Ovary (tissue), 9 donors: Measurements from ENCODE around the gene SEMA4C. TPM values are rescaled to one million over a fixed set of nuclear protein-coding genes. Genes with fewer than 3 reads are reported as not detected.

Experiments
- DNase-seq, 5 donors: peaks; one replicate each; pipeline ENCODE4 v3.0.0-alpha.2; 2019 to 2020
- H3K27ac ChIP-seq, 2 donors: fragments of 200-600 bp; one replicate each; pipeline versions ENCODE4 v1.5.1 to v1.8.0; 2019 to 2022
- H3K27me3 ChIP-seq: fragments of 200-600 bp; one replicate; pipeline ENCODE4 v1.8.0; 2022
- H3K36me3 ChIP-seq: fragments of 200-600 bp; sonication (generic); one replicate; pipeline ENCODE4 v1.5.1; 2019
- H3K4me1 ChIP-seq: one replicate; pipeline ENCODE4 v1.8.1; 2013; ENCODE audit warnings: mild to moderate bottlenecking, moderate library complexity; ENCODE audit not compliant: insufficient read depth
- H3K4me3 ChIP-seq: fragments of 200-600 bp; sonication (generic); one replicate; pipeline ENCODE4 v1.5.1; 2017
- H3K9me3 ChIP-seq, 2 donors: fragments of 200-600 bp in 1 of 2; sonication (generic) in 1 of 2; one replicate each; pipeline versions ENCODE4 v1.5.1 to v1.8.1; 2013 to 2019; ENCODE audit warnings: mild to moderate bottlenecking in 1 of 2, moderate library complexity in 1 of 2
- EP300 ChIP-seq: sonication (generic); formaldehyde crosslinking; IDR thresholded peaks from one replicate; pipeline ENCODE4 v1.6.1; 2017; ENCODE audit warnings: antibody characterized with exemption
- POLR2A ChIP-seq: fragments of 450-650 bp; IDR thresholded peaks from one replicate; pipeline ENCODE4 v1.6.1; 2017; ENCODE audit warnings: antibody characterized with exemption, mild to moderate bottlenecking, moderate library complexity
- WGBS, 3 donors: extraction: QIAGEN DNeasy Blood & Tissue Kit in 1 of 3; methylation state at CpG; one replicate each; pipeline versions ENCODE4 v1.1.5 to v1.1.7; 2013 to 2017; 5-methylcytosine and 5-hydroxymethylcytosine counted together
- intact Hi-C, 4 donors: fragments of 100-400 bp; cut with DNase I; formaldehyde crosslinking; loops; one replicate each; pipeline versions ENCODE4 v1.11.0 to v1.15.1; 2022 to 2023
- polyA plus RNA-seq, 2 donors: library from polyadenylated mRNA; stranded (reverse); fragments of 200-250 nt in 1 of 2; fragments of 350-450 nt in 1 of 2; fragmentation: Illumina TruSeq in 1 of 2; extraction: RNeasy Lipid Tissue Mini Kit (QIAGEN cat#74804) in 1 of 2; gene quantifications; one replicate each; pipeline ENCODE4 v1.2.3, GENCODE V29; 2013 to 2014
- total RNA-seq, 7 donors: library from RNA; depleted of rRNA in 2 of 7; stranded (reverse); fragments of >200 nt in 2 of 7; fragmentation: NEBNext Ultra II Directional in 3 of 7; extraction: Animal tissue kit (Norgen Biotek cat#: 25700) in 3 of 7; gene quantifications; one replicate each; pipeline versions ENCODE4 v1.1.0 to v1.2.4, GENCODE V29; 2016 to 2023
- TF ChIP-seq, protein P1 (sequence below), 3 donors: fragments of 450-650 bp in 2 of 3; fragments of 200-600 bp in 1 of 3; IDR thresholded peaks; one replicate each; pipeline versions ENCODE4 v1.5.1 to v1.8.0; 2016 to 2022; ENCODE audit warnings: antibody characterized with exemption in 3 of 3, mild to moderate bottlenecking in 1 of 3
- donor health status: DM: no; HTN: no; CAD: no; lungs with moderate emphysema.
- donor health status: DM: no; HTN: no; CAD: no.
- donor health status: Bipolar disorder and iron deficiency.
- donor health status: DM: yes; HTN: yes; CAD: no.
- donor health status: DM: no; HTN: no; CAD: no.
- donor health status: DM: yes; HTN: yes; CAD: no.

SEMA4C gene
- total and polyA plus RNA-seq, 9 donors = 17.3 to 59.2 (median 46.9) TPM

GRCh38 chr2:96828436-96828835 is 41.4 kb downstream of the SEMA4C start:
- Histone ChIP-seq H3K36me3 (no peaks in the 10 kb centered on the region), H3K27me3 (no peaks in the 10 kb centered on the region), H3K4me1 (peaks cover 11% of the 10 kb centered on the region), H3K9me3 (no peaks in the 10 kb centered on the region), H3K4me3 (no peak overlapping the region), H3K27ac (no peak overlapping the region)
- no peak for TF ChIP-seq EP300
- intact Hi-C loops = no loop called here
- 94 to 96% (median 95%) methylated on average over 14 of the region's 14 CpGs for WGBS, 3 donors
- no peak for DNase-seq

DNA sequence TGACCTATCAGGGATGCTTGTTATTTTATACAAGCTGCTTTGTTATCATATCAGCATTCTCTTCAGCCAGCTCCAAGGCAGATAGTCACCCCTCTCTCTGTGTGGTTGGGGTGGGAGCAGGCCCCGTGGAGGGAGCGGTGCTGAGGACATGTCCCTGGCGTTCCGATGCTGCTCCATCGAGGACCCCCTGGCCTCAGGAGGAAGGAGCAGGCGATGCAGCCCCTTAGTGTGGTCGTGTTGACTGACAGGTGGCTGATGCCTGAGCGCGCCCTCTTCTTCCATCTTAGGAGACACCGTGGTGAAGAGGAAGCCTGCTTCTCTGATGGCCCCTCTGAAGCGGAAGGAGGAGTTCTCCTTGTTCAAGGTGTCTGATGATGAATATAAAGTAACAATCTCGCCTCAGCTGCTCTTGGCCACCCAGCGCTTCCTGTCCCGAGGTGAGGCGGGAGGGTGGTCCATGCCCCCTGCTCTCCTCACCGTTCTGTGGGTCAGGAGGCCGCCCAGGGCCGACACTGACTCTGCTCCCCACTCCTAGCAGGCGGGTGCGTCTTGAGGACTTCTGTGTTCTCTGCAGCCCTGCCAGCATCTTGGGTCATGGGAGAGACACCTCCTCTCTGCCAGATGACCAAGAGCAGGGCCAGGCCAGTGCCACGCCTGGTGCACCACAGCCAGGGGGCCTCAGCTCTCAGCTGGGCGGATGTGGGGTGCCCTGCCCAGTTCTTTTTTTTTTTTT is 43.2 kb downstream of the SEMA4C start:
- intact Hi-C loops = no loop called here
- WGBS, 3 donors = 88 to 90% (median 90%) methylated on average over 22 of the region's 22 CpGs
- no peaks in the 10 kb centered on the region for H3K36me3 ChIP-seq
- H3K9me3 ChIP-seq = no peaks in the 10 kb centered on the region
- DNase-seq = no peak
- no peak overlapping the region for H3K4me3 ChIP-seq
- H3K27ac ChIP-seq = no peak overlapping the region
- H3K27me3 ChIP-seq = no peaks in the 10 kb centered on the region
- TF ChIP-seq POLR2A = no peak
- TF ChIP-seq, protein P1, sequence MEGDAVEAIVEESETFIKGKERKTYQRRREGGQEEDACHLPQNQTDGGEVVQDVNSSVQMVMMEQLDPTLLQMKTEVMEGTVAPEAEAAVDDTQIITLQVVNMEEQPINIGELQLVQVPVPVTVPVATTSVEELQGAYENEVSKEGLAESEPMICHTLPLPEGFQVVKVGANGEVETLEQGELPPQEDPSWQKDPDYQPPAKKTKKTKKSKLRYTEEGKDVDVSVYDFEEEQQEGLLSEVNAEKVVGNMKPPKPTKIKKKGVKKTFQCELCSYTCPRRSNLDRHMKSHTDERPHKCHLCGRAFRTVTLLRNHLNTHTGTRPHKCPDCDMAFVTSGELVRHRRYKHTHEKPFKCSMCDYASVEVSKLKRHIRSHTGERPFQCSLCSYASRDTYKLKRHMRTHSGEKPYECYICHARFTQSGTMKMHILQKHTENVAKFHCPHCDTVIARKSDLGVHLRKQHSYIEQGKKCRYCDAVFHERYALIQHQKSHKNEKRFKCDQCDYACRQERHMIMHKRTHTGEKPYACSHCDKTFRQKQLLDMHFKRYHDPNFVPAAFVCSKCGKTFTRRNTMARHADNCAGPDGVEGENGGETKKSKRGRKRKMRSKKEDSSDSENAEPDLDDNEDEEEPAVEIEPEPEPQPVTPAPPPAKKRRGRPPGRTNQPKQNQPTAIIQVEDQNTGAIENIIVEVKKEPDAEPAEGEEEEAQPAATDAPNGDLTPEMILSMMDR (IDR thresholded peaks at IDR 0.05) = no peak
- TF ChIP-seq EP300 = no peak
- peaks cover 3% of the 10 kb centered on the region for H3K4me1 ChIP-seq

DNA sequence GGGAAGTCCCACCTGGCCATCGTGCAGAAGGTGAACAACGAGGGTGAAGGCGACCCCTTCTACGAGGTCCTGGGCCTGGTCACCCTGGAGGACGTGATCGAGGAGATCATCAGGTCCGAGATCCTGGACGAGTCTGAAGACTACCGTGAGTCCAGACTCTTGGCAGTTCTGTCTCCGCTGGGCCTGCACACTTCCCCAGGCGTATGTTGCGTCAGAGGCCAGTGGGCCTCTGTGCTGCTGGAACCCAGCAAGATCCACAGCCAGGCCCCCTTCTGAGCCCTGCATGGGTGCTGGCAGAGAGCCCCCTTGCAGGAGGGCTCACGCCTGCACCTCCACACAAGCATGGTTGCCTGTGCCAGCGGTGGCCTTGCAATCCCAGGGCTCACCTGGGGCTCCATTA is 44.8 kb downstream of the SEMA4C start:
- no peaks in the 10 kb centered on the region for H3K27me3 ChIP-seq
- H3K27ac ChIP-seq = no peak overlapping the region
- no peak for DNase-seq
- TF ChIP-seq, protein P1 (IDR thresholded peaks at IDR 0.05) = no peak
- TF ChIP-seq EP300 (no peak), POLR2A (no peak)
- intact Hi-C loops = loop anchor here in 1 of 4 donors (2.0 kb wide), 1 partner anchor 64 kb away; the partner anchor contains the start of gene CNNM4
- 90 to 95% (median 94%) methylated on average over 14 of the region's 14 CpGs for WGBS, 3 donors
- H3K4me1 ChIP-seq = peaks cover 3% of the 10 kb centered on the region
- no peak overlapping the region for H3K4me3 ChIP-seq
- H3K36me3 ChIP-seq = no peaks in the 10 kb centered on the region
- no peaks in the 10 kb centered on the region for H3K9me3 ChIP-seq

DNA sequence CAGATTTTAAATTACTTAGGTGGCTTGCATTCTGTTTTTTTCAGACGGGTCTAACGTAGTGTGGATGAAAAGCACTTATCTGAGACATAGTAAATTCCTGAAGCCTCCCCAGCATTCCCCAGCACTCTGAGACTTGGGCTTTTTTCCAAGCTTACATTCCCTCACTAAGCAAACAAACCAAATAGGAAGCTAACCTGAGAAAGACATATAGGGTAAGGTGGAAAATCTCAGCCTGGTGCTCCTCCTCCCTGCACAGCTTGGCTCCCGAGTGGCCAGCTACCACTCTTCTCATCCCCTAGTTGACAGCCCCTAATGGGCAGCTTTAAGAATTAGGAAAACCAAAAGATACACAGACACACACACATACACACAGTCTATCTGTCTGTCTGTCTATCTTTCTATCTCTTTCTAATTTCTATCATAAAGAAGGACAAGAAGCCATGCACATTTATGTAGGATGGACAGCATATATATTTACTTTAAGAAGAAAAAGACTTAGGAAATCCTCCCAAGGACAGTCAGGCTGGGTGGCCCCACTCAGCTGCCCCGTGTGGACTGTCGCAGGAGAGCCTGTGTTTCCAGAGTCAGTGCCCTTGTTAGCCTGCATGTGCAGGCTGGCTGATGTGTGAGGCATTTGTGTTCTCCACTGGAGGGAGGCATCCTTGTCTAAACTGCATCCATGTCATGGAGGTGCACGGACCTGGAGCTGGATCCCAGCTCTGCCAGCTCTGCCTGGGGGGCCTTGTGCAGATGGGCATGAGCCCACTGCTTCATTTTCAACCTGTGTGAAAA is 45.6 kb downstream of the SEMA4C start:
- intact Hi-C loops = loop anchor here in 1 of 4 donors (2.0 kb wide), 1 partner anchor 63 kb away; the partner anchor contains the start of gene CNNM4
- H3K27ac ChIP-seq = no peak overlapping the region

More for the DNA sequence above, 45.6 kb downstream of the SEMA4C start:
- WGBS, 3 donors = 33 to 41% (median 35%) methylated on average over 6 of the region's 6 CpGs
- no peak for TF ChIP-seq EP300
- TF ChIP-seq, protein P1 (IDR thresholded peaks at IDR 0.05) = no peak
- Histone ChIP-seq H3K27me3 (no peaks in the 10 kb centered on the region), H3K9me3 (no peaks in the 10 kb centered on the region), H3K4me3 (no peak overlapping the region), H3K4me1 (peaks cover 4% of the 10 kb centered on the region), H3K36me3 (no peaks in the 10 kb centered on the region)
- DNase-seq = no peak
